Stimulated activated naive CD8-positive, alpha-beta T cell treated with anti-CD3 and anti-CD28 coated beads, Interleukin-15, amount 100 ng/mL, for 72 hours (primary cell): Measurements from ENCODE around the gene BCL11A.

ENCODE experiments used
- ATAC-seq: fragments of 150-1000 bp; cut with Tn5 transposase; 2 replicates; pipeline ENCODE4 v1.10.0; 2021; ENCODE audit warnings: mild to moderate bottlenecking, moderate library complexity
- DNase-seq, 2 donors: peaks; one replicate each; pipeline ENCODE4 v3.0.0; 2021 to 2022
- H3K27ac Mint-ChIP-seq, 2 donors: one replicate each; pipeline ENCODE4 v1.8.0; 2022; ENCODE audit warnings: mild to moderate bottlenecking in 2 of 2, mixed read lengths in 2 of 2, moderate library complexity in 2 of 2
- H3K27me3 Mint-ChIP-seq: one replicate; pipeline ENCODE4 v1.8.0; 2022; ENCODE audit warnings: mixed read lengths
- H3K4me1 Mint-ChIP-seq: one replicate; pipeline ENCODE4 v1.8.0; 2022; ENCODE audit warnings: mild to moderate bottlenecking, mixed read lengths
- H3K4me3 Mint-ChIP-seq, 2 donors: one replicate each; pipeline ENCODE4 v1.8.0; 2022; ENCODE audit warnings: mild to moderate bottlenecking in 2 of 2, mixed read lengths in 2 of 2, moderate library complexity in 1 of 2
- H3K9me3 Mint-ChIP-seq, 2 donors: one replicate each; pipeline ENCODE4 v1.8.0; 2022; ENCODE audit warnings: mixed read lengths in 2 of 2

Gene BCL11A

GRCh38 chr2:60485055-60485454, 68.4 kb downstream of the BCL11A start:
- ATAC-seq (no peak), DNase-seq (no peak)
- Mint-ChIP-seq H3K27me3 (peaks cover 24% of the 10 kb centered on the region), H3K27ac (no peak overlapping the region), H3K4me1 (no peaks in the 10 kb centered on the region), H3K4me3 (no peak overlapping the region), H3K9me3 (no peaks in the 10 kb centered on the region)

- H3K27ac Mint-ChIP-seq = no peak overlapping the region
- no peaks in the 10 kb centered on the region for H3K9me3 Mint-ChIP-seq
- no peak overlapping the region for H3K4me3 Mint-ChIP-seq
- no peaks in the 10 kb centered on the region for H3K4me1 Mint-ChIP-seq
- no peak for ATAC-seq
- peaks cover 24% of the 10 kb centered on the region for H3K27me3 Mint-ChIP-seq
- no peak for DNase-seq
These were observed 69.3 kb downstream of the BCL11A start for GRCh38 chr2:60484133-60484645.

- no peak for ATAC-seq
These were observed 70.1 kb downstream of the BCL11A start for GRCh38 chr2:60483401-60483800.

DNA sequence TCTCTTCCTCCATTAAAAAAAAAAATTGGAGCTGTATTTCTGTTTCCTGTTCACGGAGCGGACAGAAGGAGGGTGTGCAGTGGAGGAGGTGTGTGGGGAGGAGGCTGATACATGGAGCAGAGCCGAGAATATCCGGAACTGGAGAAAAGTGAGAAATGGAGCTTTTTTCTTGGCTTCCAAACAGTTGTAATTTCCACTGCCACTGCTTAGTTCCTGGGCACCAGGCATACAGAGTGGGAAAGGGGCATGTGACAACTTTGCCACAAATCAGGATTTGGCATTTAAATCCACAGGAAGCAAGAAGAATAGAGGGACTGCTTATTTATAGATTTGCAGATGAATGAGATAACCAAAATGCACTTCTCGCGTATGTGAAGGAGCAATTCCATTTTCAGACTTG, 71.2 kb downstream of the BCL11A start:
- no peaks in the 10 kb centered on the region for H3K9me3 Mint-ChIP-seq
- no peak overlapping the region for H3K27ac Mint-ChIP-seq
- DNase-seq = no peak
- no peaks in the 10 kb centered on the region for H3K4me1 Mint-ChIP-seq
- H3K4me3 Mint-ChIP-seq = no peak overlapping the region
- H3K27me3 Mint-ChIP-seq = peaks cover 24% of the 10 kb centered on the region
- no peak for ATAC-seq

More at GRCh38 chr2:60483401-60483800, 70.1 kb downstream of the BCL11A start:
- Mint-ChIP-seq H3K27ac (no peak overlapping the region), H3K27me3 (peaks cover 24% of the 10 kb centered on the region), H3K9me3 (no peaks in the 10 kb centered on the region), H3K4me1 (no peaks in the 10 kb centered on the region), H3K4me3 (no peak overlapping the region)
- DNase-seq = no peak

DNA sequence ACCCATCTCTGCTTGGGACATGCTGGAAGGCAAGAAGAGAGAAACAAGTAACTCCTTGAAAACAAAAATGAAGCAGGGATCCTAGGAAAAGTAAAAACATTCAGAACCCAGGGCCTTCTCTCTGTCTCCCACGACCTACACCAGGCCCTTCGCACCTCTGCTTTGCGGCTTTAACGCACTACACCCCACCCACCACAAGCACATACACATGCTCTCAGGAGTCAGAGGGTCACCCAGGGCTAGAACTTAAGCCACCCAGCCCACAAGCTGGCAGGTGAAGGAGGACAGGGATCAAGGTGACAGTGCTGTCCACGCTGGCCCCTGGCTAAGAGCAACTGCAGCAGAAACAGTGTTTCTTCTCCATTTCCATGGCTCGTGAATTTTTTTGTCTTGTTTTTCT, 72.2 kb downstream of the BCL11A start:
- H3K9me3 Mint-ChIP-seq = no peaks in the 10 kb centered on the region
- H3K4me3 Mint-ChIP-seq = no peak overlapping the region
- H3K4me1 Mint-ChIP-seq = no peaks in the 10 kb centered on the region
- H3K27ac Mint-ChIP-seq = no peak overlapping the region
- ATAC-seq = no peak
- DNase-seq = no peak
- peaks cover 24% of the 10 kb centered on the region for H3K27me3 Mint-ChIP-seq

DNA sequence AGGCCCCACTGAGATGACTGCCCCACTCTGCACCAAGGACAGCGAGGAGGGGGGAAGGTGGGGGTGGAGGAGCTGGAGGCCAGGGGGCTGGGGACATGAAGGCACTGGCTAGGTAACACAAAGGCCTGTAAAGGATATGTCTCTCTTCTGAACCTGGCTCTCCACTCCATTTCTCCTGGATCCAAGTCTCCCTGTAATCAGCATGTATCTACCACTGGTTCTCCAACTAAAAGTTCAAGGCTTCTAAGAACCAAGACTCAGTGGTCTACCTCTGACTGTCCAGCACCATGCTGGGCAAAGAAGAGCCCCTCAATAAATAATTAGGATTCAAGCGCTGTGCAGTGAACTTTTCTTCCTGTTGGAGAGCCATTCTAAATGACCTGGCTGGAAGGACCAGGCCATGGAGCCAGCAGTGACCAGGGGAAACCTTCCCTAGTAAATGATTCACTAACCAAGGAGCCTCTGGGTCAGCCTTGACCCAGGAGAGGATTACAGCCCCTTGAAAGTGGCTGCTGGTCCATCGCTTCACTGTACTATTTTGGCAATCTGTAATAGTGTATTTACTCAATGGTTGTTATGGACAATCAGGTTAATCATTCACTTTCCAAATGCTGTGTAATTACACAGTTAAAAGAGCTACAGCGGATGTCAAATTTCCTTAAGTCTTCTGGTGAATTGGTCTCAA, 73.2 kb downstream of the BCL11A start:
- Mint-ChIP-seq H3K9me3 (no peaks in the 10 kb centered on the region), H3K27ac (peak overlapping the region in 1 of 2 donors; percentile 79), H3K4me1 (no peaks in the 10 kb centered on the region), H3K4me3 (no peak overlapping the region), H3K27me3 (peaks cover 24% of the 10 kb centered on the region)
- DNase-seq = no peak
- no peak for ATAC-seq

DNA sequence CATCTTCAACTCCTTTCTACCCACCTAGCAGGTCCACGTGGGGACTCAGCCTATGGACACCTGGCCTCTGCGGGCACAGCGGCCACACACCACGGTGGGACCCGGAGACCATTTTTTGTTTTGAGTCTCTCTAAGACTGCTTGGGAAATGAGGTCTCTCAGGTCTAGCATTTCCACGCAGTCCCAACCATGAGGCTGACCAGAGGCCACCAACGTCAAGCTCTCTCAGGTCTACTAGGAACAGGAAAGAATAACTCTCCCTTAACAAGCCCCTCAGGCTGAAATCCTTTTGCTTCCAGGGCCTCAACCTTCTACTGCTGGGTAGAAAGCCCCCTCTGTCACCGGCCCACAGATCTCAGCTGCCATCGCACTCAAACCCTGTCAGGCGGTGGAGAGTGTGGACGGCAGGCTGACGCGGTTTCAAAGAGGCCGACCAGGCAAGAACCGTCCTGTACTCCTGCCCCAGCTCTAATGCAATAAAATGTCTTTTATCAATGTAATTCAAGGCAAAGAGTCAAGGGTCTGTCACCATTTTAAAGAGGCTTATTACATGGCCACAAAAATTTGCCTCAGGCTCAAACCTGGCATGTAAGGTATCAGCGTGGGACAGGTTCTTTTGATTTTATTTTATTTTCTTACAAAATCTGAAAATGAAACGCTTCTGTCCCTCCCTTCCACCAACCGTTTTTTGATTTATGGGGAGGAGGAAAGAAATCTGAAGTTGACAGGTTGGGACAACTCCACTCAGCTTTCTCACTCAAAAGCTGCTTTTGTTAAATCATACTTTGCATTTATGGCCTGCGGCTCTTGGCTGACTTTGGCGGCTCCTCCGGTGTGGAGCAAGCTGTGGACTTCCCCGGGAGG, 74.0 kb downstream of the BCL11A start:
- ATAC-seq (no peak), DNase-seq (no peak)
- H3K27ac Mint-ChIP-seq = peak overlapping the region in 1 of 2 donors; percentile 77
- H3K9me3 Mint-ChIP-seq = no peaks in the 10 kb centered on the region
- H3K4me1 Mint-ChIP-seq = no peaks in the 10 kb centered on the region
- peaks cover 24% of the 10 kb centered on the region for H3K27me3 Mint-ChIP-seq
- H3K4me3 Mint-ChIP-seq = no peak overlapping the region

- no peak overlapping the region for H3K4me3 Mint-ChIP-seq
- DNase-seq (no peak), ATAC-seq (no peak)
- H3K9me3 Mint-ChIP-seq = no peaks in the 10 kb centered on the region
- H3K4me1 Mint-ChIP-seq = no peaks in the 10 kb centered on the region
- H3K27ac Mint-ChIP-seq = peak overlapping the region in 1 of 2 donors; percentile 77
- peaks cover 24% of the 10 kb centered on the region for H3K27me3 Mint-ChIP-seq
These were observed 74.8 kb downstream of the BCL11A start for GRCh38 chr2:60478660-60479059.

GRCh38 chr2:60476206-60476954, 77.1 kb downstream of the BCL11A start:
- DNase-seq (no peak), ATAC-seq (no peak)
- H3K27me3 Mint-ChIP-seq = peaks cover 5% of the 10 kb centered on the region
- no peak overlapping the region for H3K4me3 Mint-ChIP-seq
- H3K9me3 Mint-ChIP-seq = no peaks in the 10 kb centered on the region
- H3K4me1 Mint-ChIP-seq = no peaks in the 10 kb centered on the region
- H3K27ac Mint-ChIP-seq = no peak overlapping the region

GRCh38 chr2:60475123-60475830, 78.2 kb downstream of the BCL11A start:
- H3K4me1 Mint-ChIP-seq = no peaks in the 10 kb centered on the region
- no peak overlapping the region for H3K4me3 Mint-ChIP-seq
- no peak overlapping the region for H3K27ac Mint-ChIP-seq
- no peaks in the 10 kb centered on the region for H3K27me3 Mint-ChIP-seq
- DNase-seq (no peak), ATAC-seq (no peak)
- no peaks in the 10 kb centered on the region for H3K9me3 Mint-ChIP-seq

GRCh38 chr2:60474301-60474700, 79.2 kb downstream of the BCL11A start:
- H3K4me3 Mint-ChIP-seq = no peak overlapping the region

DNA sequence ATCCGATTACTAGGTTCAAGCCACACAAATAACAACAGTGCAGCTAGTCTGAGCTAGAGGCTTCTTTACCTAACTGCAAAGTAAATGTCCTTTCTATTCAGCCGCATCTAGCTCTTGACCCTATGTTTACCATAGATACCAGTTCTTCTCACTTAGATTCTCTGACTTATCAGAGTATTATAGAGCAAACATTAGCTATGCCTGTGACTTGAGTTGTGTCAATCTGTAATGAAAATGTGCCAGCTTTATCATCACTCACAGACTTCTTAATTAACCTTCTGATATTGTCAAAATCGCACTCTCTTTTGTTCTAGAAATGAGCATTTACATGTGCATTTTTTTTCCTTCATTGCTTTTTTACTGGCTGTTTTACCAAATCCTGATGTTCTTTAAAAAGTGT, 79.9 kb downstream of the BCL11A start:
- ATAC-seq (no peak), DNase-seq (no peak)
- Mint-ChIP-seq H3K27me3 (no peaks in the 10 kb centered on the region), H3K9me3 (peaks cover 0 to 6% of the 10 kb centered on the region in 2 donors), H3K4me1 (peaks cover 6% of the 10 kb centered on the region), H3K4me3 (no peak overlapping the region), H3K27ac (no peak overlapping the region)

More at GRCh38 chr2:60474301-60474700, 79.2 kb downstream of the BCL11A start:
- no peaks in the 10 kb centered on the region for H3K27me3 Mint-ChIP-seq
- ATAC-seq (no peak), DNase-seq (no peak)
- H3K9me3 Mint-ChIP-seq = no peaks in the 10 kb centered on the region
- no peaks in the 10 kb centered on the region for H3K4me1 Mint-ChIP-seq
- H3K27ac Mint-ChIP-seq = no peak overlapping the region

GRCh38 chr2:60472663-60473289, 80.7 kb downstream of the BCL11A start:
- Mint-ChIP-seq H3K27me3 (no peaks in the 10 kb centered on the region), H3K4me1 (peaks cover 11% of the 10 kb centered on the region), H3K27ac (no peak overlapping the region), H3K9me3 (peaks cover 0 to 13% of the 10 kb centered on the region in 2 donors), H3K4me3 (no peak overlapping the region)
- no peak for DNase-seq
- ATAC-seq = no peak

DNA sequence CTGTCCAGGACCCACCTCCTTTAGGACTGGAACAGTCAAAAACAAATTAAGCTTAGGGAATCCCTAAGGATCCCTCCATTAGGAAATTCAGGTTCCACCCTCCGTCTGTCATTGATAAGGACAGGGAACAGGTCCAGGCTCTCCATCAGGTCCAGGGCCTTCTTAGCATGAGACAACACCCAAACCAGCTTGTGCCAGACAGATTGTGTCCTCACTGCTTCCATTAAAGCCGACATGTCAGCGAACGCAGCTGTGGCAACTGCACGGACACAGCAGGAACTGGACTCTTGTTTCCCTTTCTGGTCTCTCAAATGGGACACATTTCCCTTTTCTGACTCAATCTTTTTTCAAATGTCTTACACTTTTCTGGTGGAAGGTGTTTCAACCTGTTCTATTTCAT, 81.4 kb downstream of the BCL11A start:
- H3K4me3 Mint-ChIP-seq = no peak overlapping the region
- H3K4me1 Mint-ChIP-seq = peaks cover 11% of the 10 kb centered on the region
- H3K27ac Mint-ChIP-seq = no peak overlapping the region
- H3K9me3 Mint-ChIP-seq = peaks cover 0 to 13% of the 10 kb centered on the region in 2 donors
- no peaks in the 10 kb centered on the region for H3K27me3 Mint-ChIP-seq
- ATAC-seq = no peak
- no peak for DNase-seq

DNA sequence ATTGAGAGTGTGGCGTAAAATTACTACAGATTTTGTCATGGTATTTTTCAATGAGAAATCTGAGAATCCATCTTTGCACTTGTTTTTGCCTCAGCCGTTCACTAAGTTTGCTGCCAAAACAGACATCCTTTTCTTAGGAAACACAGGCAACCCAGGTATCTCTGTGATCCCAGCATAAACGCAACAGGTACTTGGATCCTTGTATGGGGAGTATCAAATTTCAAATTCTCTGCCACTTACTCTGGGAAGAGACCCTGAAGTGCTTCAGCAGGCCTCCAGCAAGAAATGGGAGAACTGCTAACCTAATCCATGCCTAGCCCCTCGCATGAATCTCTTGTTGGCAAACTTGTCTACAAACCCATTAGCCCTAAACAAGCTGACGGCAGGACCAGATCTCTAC, 83.1 kb downstream of the BCL11A start:
- Mint-ChIP-seq H3K4me3 (no peak overlapping the region), H3K27me3 (no peaks in the 10 kb centered on the region), H3K4me1 (peaks cover 11% of the 10 kb centered on the region), H3K27ac (no peak overlapping the region), H3K9me3 (peaks cover 0 to 18% of the 10 kb centered on the region in 2 donors)
- no peak for ATAC-seq
- DNase-seq = no peak
